K562 (cell line): ENCODE measurements around the gene HSD17B1. TPM values are rescaled to one million over a fixed set of nuclear protein-coding genes. Genes with fewer than 3 reads are reported as not detected.
A peak's percentile ranks its signal among the peaks of the same experiment; 100 is the strongest.

Experiments
- ADNP ChIP-seq: fragments of 200-800 bp; sonication (Bioruptor generic); IDR thresholded peaks from 2 replicates; pipeline ENCODE4 v1.6.1; 2016; ENCODE audit warnings: missing genetic modification characterization, missing compliant biosample characterization
- CHD4 ChIP-seq: fragments of 200-600 bp; sonication (generic); IDR thresholded peaks from 3 replicates; pipeline ENCODE4 v1.6.1; 2012; ENCODE audit warnings: low read depth, mild to moderate bottlenecking, mixed read lengths, low read length, inconsistent platforms; ENCODE audit not compliant: insufficient read depth, insufficient replicate concordance, poor library complexity, severe bottlenecking
- FOXM1 ChIP-seq, 2 experiments: fragments of 450-650 bp in 1 of 2; sonication (generic) in 1 of 2; formaldehyde crosslinking in 1 of 2; IDR thresholded peaks; 2 replicates each; pipeline versions ENCODE4 v1.6.1 to v1.9.0; 2017 to 2022; ENCODE audit warnings: low read depth in 2 of 2, mild to moderate bottlenecking in 2 of 2, missing genetic modification reagents in 1 of 2, moderate library complexity in 1 of 2
- KLF6 ChIP-seq: fragments of 250-450 bp; sonication (Bioruptor Pico); IDR thresholded peaks from 2 replicates; pipeline ENCODE4 v1.4.0; 2020; ENCODE audit warnings: mild to moderate bottlenecking, moderate library complexity, borderline replicate concordance
- LEF1 ChIP-seq: fragments of 450-650 bp; IDR thresholded peaks from 2 replicates; pipeline ENCODE4 v1.6.1; 2016; ENCODE audit warnings: mild to moderate bottlenecking
- NRF1 ChIP-seq, 2 experiments: fragments of 450-650 bp; IDR thresholded peaks in 1 of 2; conservative IDR thresholded peaks in 1 of 2; 2 replicates each; pipeline ENCODE4 v1.6.1; 2014; ENCODE audit warnings: mild to moderate bottlenecking in 2 of 2
- SMARCA5 ChIP-seq: fragments of 450-650 bp; IDR thresholded peaks from 2 replicates; pipeline ENCODE4 v1.6.1; 2016
- SOX6 ChIP-seq: fragments of 450-650 bp; IDR thresholded peaks from 2 replicates; pipeline ENCODE4 v1.6.1; 2014; ENCODE audit warnings: mild to moderate bottlenecking
- TARDBP ChIP-seq: fragments of 450-650 bp; IDR thresholded peaks from 2 replicates; pipeline ENCODE4 v1.6.1; 2016
- TBP ChIP-seq: optimal IDR thresholded peaks from 2 replicates; pipeline ENCODE3; 2011; ENCODE audit warnings: low read depth, low read length, improper control_type of control experiment
- TCF7 ChIP-seq: sonication (generic); IDR thresholded peaks from 2 replicates; pipeline ENCODE4 v1.6.1; 2016; ENCODE audit warnings: antibody characterized with exemption, borderline replicate concordance
- TEAD1 ChIP-seq, 2 experiments: fragments of 450-650 bp in 1 of 2; sonication (generic) in 1 of 2; formaldehyde crosslinking; IDR thresholded peaks; 2 replicates each; pipeline versions ENCODE4 v1.4.0 to v1.8.0; 2020 to 2022; ENCODE audit warnings: mild to moderate bottlenecking in 2 of 2, missing genetic modification reagents in 1 of 2
- ZNF324 ChIP-seq: fragments of 250-450 bp; sonication (Bioruptor Pico); IDR thresholded peaks from 2 replicates; pipeline ENCODE4 v1.4.0; 2020; ENCODE audit warnings: mild to moderate bottlenecking
- polyA plus RNA-seq, 8 experiments: library from polyadenylated mRNA; depleted of rRNA in 4 of 8; stranded (reverse) in 5 of 8; unstranded in 3 of 8; fragments of >200 nt; fragmentation: Nextera tagmentation in 2 of 8; fragmentation: Illumina TruSeq in 1 of 8; extraction: Ambion mirVana in 2 of 8; extraction: Trizol in 1 of 8; gene quantifications; 2 replicates each; pipeline versions ENCODE4 v1.2.1 to v1.2.3, GENCODE V29; 2011 to 2014; ENCODE audit warnings: inconsistent platforms in 1 of 8, missing spikeins in 1 of 8
- total RNA-seq, 7 experiments: library from RNA; depleted of rRNA in 6 of 7; stranded (reverse); fragments of >200 nt in 6 of 7; fragmentation: Illumina TruSeq in 2 of 7; extraction: Trizol in 2 of 7; gene quantifications; 2 replicates each; pipeline versions ENCODE4 v1.2.1 to v1.2.3, GENCODE V29; 2011 to 2021; ENCODE audit warnings: low replicate concordance in 1 of 7
- TF ChIP-seq, protein P1 (sequence below), 2 experiments: fragments of 450-650 bp; IDR thresholded peaks; 2 replicates each; pipeline ENCODE4 v1.6.1; 2018; ENCODE audit warnings: mild to moderate bottlenecking in 2 of 2, low read depth in 1 of 2; ENCODE audit not compliant: partially characterized antibody in 2 of 2
- TF ChIP-seq, protein P2 (sequence below): fragments of 450-650 bp; IDR thresholded peaks from 2 replicates; pipeline ENCODE4 v1.6.1; 2016; ENCODE audit warnings: low read depth, mild to moderate bottlenecking, moderate library complexity
- TF ChIP-seq, protein P3 (sequence below): IDR thresholded peaks from 2 replicates; pipeline ENCODE4 v1.6.1; 2016; ENCODE audit warnings: missing genetic modification characterization, missing compliant biosample characterization
- TF ChIP-seq, protein P4 (sequence below): IDR thresholded peaks from 2 replicates; pipeline ENCODE4 v1.6.1; 2011; ENCODE audit warnings: borderline replicate concordance, low read depth, mild to moderate bottlenecking, moderate library complexity, low read length; ENCODE audit not compliant: insufficient read depth, poor library complexity, severe bottlenecking

HSD17B1 gene
- total and polyA plus RNA-seq, 9 of the 15 experiments (the other 6 are each of a cell fraction or from before 2014, with no cell fraction given), result 0.55 to 21.1 (median 3.6) TPM

DNA sequence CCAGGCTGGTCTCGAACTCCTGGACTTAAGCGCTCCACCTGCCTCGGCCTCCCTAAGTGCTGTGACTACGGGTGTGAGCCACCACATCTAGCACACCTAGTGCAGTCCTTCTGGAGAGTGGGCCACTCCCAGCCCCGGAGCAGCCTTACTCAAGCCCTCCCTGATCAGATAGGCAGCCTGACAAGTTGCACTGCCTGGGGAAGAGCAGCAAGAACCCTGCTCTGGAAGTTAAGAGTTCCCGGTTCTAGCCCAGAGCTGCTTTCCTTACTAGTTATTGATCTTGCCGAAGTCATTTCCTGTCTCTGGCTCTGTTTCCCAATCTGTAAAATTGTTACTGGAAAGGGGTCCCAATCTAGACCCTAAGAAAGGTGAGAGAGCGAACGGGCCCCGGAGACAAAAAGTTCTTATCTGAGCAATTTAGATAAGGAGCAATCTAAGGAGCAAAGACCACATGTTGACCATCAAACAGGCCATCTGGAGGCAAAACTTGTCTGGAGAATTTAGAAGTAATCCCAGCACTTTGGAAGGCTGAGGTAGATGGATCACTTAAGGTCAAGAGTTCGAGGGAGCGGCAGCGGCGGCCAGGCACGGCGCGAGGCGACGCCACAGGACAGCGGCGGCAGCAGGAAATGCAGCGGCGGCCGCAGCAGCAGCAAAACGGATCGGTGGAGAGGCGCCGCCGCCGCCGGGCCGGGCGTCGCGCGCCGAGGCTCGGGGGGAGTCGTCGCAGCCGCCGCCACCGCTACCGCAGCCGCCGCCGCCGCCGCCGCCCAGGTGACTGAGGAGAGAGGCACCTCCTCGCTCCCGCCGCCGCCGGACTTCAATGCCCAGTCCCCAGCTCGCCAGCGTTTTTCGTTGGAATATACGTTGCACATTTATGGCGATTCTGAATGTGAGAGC is 21.0 kb upstream of the HSD17B1 start (continued):
- peak; percentile 42; the same call in 1 of the 2 replicates for TF ChIP-seq TCF7
- 0 out of 4 replicates have a peak, but pooled peaks of 1 of the 2 experiments have one; percentile 43 for TF ChIP-seq TEAD1 (CRISPR knock-in tag; IDR thresholded peaks at IDR 0.05)
- TF ChIP-seq, protein P1, sequence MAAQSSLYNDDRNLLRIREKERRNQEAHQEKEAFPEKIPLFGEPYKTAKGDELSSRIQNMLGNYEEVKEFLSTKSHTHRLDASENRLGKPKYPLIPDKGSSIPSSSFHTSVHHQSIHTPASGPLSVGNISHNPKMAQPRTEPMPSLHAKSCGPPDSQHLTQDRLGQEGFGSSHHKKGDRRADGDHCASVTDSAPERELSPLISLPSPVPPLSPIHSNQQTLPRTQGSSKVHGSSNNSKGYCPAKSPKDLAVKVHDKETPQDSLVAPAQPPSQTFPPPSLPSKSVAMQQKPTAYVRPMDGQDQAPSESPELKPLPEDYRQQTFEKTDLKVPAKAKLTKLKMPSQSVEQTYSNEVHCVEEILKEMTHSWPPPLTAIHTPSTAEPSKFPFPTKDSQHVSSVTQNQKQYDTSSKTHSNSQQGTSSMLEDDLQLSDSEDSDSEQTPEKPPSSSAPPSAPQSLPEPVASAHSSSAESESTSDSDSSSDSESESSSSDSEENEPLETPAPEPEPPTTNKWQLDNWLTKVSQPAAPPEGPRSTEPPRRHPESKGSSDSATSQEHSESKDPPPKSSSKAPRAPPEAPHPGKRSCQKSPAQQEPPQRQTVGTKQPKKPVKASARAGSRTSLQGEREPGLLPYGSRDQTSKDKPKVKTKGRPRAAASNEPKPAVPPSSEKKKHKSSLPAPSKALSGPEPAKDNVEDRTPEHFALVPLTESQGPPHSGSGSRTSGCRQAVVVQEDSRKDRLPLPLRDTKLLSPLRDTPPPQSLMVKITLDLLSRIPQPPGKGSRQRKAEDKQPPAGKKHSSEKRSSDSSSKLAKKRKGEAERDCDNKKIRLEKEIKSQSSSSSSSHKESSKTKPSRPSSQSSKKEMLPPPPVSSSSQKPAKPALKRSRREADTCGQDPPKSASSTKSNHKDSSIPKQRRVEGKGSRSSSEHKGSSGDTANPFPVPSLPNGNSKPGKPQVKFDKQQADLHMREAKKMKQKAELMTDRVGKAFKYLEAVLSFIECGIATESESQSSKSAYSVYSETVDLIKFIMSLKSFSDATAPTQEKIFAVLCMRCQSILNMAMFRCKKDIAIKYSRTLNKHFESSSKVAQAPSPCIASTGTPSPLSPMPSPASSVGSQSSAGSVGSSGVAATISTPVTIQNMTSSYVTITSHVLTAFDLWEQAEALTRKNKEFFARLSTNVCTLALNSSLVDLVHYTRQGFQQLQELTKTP (IDR thresholded peaks at IDR 0.05; ENCODE audit: low read depth in 1 of 2, partially characterized antibody in 2 of 2), result peak in 1 of 2 experiments; percentile 67
- peak; percentile 45; the same call in 1 of the 2 replicates for TF ChIP-seq LEF1
- no peak; the same call in 1 of the 2 replicates for TF ChIP-seq TARDBP
- peak; percentile 72 for TF ChIP-seq SOX6
- TF ChIP-seq, protein P2, sequence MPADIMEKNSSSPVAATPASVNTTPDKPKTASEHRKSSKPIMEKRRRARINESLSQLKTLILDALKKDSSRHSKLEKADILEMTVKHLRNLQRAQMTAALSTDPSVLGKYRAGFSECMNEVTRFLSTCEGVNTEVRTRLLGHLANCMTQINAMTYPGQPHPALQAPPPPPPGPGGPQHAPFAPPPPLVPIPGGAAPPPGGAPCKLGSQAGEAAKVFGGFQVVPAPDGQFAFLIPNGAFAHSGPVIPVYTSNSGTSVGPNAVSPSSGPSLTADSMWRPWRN, result peak; percentile 87
- peak; percentile 78; the same call in 1 of the 2 replicates for TF ChIP-seq ADNP
- TF ChIP-seq, protein P3, sequence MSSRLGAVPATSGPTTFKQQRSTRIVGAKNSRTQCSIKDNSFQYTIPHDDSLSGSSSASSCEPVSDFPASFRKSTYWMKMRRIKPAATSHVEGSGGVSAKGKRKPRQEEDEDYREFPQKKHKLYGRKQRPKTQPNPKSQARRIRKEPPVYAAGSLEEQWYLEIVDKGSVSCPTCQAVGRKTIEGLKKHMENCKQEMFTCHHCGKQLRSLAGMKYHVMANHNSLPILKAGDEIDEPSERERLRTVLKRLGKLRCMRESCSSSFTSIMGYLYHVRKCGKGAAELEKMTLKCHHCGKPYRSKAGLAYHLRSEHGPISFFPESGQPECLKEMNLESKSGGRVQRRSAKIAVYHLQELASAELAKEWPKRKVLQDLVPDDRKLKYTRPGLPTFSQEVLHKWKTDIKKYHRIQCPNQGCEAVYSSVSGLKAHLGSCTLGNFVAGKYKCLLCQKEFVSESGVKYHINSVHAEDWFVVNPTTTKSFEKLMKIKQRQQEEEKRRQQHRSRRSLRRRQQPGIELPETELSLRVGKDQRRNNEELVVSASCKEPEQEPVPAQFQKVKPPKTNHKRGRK (tag), result peak; percentile 58
- no peak for TF ChIP-seq KLF6 (CRISPR knock-in tag)
- TF ChIP-seq FOXM1 (IDR thresholded peaks at IDR 0.05; ENCODE audit: low read depth), result peak; percentile 54; the same call in 1 of the 2 replicates
- no peak for TF ChIP-seq FOXM1 (CRISPR knock-in tag; IDR thresholded peaks at IDR 0.05; ENCODE audit: low read depth)
- TF ChIP-seq SMARCA5, result peak; percentile 10; the same call in 1 of the 2 replicates
- TF ChIP-seq, protein P4, sequence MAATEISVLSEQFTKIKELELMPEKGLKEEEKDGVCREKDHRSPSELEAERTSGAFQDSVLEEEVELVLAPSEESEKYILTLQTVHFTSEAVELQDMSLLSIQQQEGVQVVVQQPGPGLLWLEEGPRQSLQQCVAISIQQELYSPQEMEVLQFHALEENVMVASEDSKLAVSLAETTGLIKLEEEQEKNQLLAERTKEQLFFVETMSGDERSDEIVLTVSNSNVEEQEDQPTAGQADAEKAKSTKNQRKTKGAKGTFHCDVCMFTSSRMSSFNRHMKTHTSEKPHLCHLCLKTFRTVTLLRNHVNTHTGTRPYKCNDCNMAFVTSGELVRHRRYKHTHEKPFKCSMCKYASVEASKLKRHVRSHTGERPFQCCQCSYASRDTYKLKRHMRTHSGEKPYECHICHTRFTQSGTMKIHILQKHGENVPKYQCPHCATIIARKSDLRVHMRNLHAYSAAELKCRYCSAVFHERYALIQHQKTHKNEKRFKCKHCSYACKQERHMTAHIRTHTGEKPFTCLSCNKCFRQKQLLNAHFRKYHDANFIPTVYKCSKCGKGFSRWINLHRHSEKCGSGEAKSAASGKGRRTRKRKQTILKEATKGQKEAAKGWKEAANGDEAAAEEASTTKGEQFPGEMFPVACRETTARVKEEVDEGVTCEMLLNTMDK, result peak; percentile 86
- TF ChIP-seq NRF1 (conservative IDR thresholded peaks at IDR 0.05 in 1 of 2, IDR thresholded peaks at IDR 0.05 in 1 of 2), result peak in 1 of 2 experiments; percentile 23; a peak in 2 of 4 replicates
- no peak for TF ChIP-seq ZNF324 (CRISPR knock-in tag)
- peak; percentile 66 for TF ChIP-seq TBP
- TF ChIP-seq CHD4, result peak; percentile 41
